Measurements from ENCODE around the gene SEMA3E.

DNA sequence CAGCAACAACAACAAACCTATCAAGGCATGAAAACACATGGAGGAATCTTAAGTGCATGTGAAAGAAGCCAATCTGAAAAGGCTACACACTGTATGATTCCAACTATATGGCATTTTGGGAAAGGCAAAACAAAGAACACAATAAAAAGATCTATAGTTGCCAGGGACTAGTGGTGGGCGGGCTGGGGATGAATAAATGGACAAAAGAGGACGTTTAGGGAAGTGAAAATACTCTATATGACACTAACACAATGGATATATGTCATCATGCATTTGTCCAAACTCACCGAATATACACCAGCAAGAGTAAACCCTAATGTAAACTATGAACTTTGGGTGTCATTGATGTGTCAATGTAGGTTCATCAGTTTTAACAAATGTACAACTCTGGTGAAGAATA is 89.1 kb downstream of the SEMA3E start:
- TF ChIP-seq, protein P1, sequence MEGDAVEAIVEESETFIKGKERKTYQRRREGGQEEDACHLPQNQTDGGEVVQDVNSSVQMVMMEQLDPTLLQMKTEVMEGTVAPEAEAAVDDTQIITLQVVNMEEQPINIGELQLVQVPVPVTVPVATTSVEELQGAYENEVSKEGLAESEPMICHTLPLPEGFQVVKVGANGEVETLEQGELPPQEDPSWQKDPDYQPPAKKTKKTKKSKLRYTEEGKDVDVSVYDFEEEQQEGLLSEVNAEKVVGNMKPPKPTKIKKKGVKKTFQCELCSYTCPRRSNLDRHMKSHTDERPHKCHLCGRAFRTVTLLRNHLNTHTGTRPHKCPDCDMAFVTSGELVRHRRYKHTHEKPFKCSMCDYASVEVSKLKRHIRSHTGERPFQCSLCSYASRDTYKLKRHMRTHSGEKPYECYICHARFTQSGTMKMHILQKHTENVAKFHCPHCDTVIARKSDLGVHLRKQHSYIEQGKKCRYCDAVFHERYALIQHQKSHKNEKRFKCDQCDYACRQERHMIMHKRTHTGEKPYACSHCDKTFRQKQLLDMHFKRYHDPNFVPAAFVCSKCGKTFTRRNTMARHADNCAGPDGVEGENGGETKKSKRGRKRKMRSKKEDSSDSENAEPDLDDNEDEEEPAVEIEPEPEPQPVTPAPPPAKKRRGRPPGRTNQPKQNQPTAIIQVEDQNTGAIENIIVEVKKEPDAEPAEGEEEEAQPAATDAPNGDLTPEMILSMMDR (IDR thresholded peaks at IDR 0.05), result no peak
- no peak for TF ChIP-seq POLR2A (IDR thresholded peaks at IDR 0.05)
- no peak for TF ChIP-seq POLR2AphosphoS5 (IDR thresholded peaks at IDR 0.05)
